SKM-1 (cell line): Measurements from ENCODE around the gene TAS2R3.
A peak's percentile ranks its signal among the peaks of the same experiment; 100 is the strongest.

Experiments
- DNase-seq: peaks from one replicate; lab custom pipeline; 2025; ENCODE audit not compliant: unreplicated experiment; lab: John Stamatoyannopoulos, UW

The TAS2R3 gene

DNA sequence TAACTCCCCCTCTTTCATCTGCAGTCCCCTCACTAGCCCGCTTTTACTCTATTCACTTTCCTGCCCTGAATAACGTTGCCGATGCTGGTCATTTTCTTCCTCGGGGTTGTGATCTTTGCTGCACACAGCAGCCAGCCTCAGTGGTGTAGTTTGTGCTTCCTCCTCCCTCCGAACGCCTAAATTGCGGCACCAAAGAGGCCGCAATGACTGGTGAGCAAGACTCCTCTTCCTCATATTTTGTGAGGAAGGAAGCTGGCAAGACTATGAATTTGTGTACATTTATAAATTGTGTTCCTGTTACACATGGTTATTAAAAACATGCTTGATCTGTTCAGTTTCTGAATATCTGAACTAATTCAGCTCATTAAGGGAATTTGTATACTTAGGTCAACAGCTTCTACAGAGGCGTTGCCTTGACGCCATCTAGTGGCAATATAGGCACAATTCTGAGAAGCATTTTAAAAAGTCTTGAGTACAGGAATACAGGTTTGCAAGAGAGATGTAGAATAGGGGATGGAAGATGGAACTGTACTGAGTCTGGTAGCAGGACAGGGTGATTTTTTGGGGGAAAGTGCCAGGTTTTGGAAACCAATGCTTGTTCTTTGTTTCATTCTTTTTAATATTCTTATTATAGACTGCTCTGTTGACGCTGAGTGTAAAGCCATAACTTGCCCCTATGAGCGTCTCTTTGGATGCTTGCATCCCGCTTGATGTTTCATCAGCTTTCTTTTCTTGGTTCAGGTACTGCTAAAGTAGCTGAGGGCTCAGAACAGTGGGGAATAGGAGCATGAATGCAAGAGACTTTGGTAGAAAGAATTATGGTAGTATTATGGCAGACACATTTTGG lies 22.0 kb downstream of the TAS2R3 start:
- peak; percentile 47 for DNase-seq

DNA sequence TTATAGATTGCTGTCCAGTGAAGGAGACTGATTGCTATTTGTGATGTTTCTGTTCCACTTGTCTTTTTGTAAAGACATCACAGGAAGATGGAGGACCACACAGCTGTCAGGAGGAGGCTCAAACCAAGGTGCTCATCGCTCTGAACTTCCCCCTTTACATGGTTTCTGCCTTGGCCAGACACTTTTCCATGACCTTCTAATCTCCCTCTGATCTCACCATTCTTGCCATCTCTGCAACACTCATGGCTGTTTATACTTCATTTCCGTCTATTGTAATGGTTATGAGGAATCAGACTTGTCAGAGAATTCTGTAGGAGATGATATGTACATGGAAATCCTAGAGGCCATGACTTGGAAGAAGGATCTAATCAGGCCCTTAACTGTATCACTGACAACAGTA lies 24.4 kb downstream of the TAS2R3 start:
- DNase-seq = no peak

- DNase-seq = no peak
Measured at GRCh38 chr7:141789917-141790316, 26.0 kb downstream of the TAS2R3 start, which contains the start of gene TAS2R5. TAS2R5 (plus strand) TSS chr7:141790217; CDS start chr7:141790362, 145 bp downstream.

- no peak for DNase-seq
Measured at GRCh38 chr7:141792526-141792925, 28.6 kb downstream of the TAS2R3 start.
